WTC11 (cell line): ENCODE results near the gene BLVRA. TPM values are rescaled to one million over a fixed set of nuclear protein-coding genes. Genes with fewer than 3 reads are reported as not detected.

ENCODE experiments used
- ATAC-seq: fragments of 200-7000 bp; cut with Tn5 transposase; 2 replicates; pipeline ENCODE4 v1.10.0; 2021; ENCODE audit warnings: mild to moderate bottlenecking, moderate library complexity
- CTCF ChIA-PET: fragments of 300-600 bp; sonication (Branson Sonifier 250); formaldehyde crosslinking; loops from one replicate; lab custom pipeline; 2021; ENCODE audit warnings: antibody characterized with exemption; lab: Charles Lee
- POLR2A ChIA-PET: fragments of 350-600 bp; sonication (Branson Sonifier 250); formaldehyde crosslinking; loops from one replicate; lab custom pipeline; 2021; ENCODE audit warnings: antibody characterized with exemption; lab: Charles Lee
- DNase-seq: peaks from one replicate; pipeline ENCODE4 v3.0.0; 2021; ENCODE audit warnings: low spot score
- H3K27ac Mint-ChIP-seq: 2 replicates; pipeline ENCODE4 v1.8.0; 2021; ENCODE audit warnings: mixed read lengths
- H3K27me3 Mint-ChIP-seq: 2 replicates; pipeline ENCODE4 v1.8.0; 2021; ENCODE audit warnings: low read depth, mild to moderate bottlenecking, moderate library complexity, mixed read lengths
- H3K36me3 Mint-ChIP-seq: 2 replicates; pipeline ENCODE4 v1.8.0; 2021; ENCODE audit warnings: mixed read lengths
- H3K4me1 Mint-ChIP-seq: 2 replicates; pipeline ENCODE4 v1.8.0; 2022; ENCODE audit warnings: mixed read lengths
- H3K4me3 Mint-ChIP-seq: 2 replicates; pipeline ENCODE4 v1.8.0; 2021; ENCODE audit warnings: mild to moderate bottlenecking, moderate library complexity, mixed read lengths
- H3K9me3 Mint-ChIP-seq: 2 replicates; pipeline ENCODE4 v1.8.0; 2021; ENCODE audit warnings: mixed read lengths
- CREB1 ChIP-seq: sonication (generic); formaldehyde crosslinking; IDR thresholded peaks from 2 replicates; pipeline ENCODE4 v1.8.0; 2023; ENCODE audit warnings: mild to moderate bottlenecking, missing genetic modification reagents
- E2F1 ChIP-seq: sonication (generic); formaldehyde crosslinking; IDR thresholded peaks from 2 replicates; pipeline ENCODE4 v1.8.0; 2022; ENCODE audit warnings: mild to moderate bottlenecking, missing genetic modification reagents
- E2F4 ChIP-seq: sonication (generic); formaldehyde crosslinking; IDR thresholded peaks from 2 replicates; pipeline ENCODE4 v1.8.1; 2022; ENCODE audit warnings: low read depth, mild to moderate bottlenecking, moderate library complexity, missing genetic modification reagents, borderline replicate concordance
- ESRRA ChIP-seq: sonication (generic); formaldehyde crosslinking; IDR thresholded peaks from 2 replicates; pipeline ENCODE4 v1.8.1; 2022; ENCODE audit warnings: mild to moderate bottlenecking, missing genetic modification reagents, borderline replicate concordance
- GABPB1 ChIP-seq: sonication (generic); formaldehyde crosslinking; IDR thresholded peaks from 2 replicates; pipeline ENCODE4 v1.8.1; 2023; ENCODE audit warnings: mild to moderate bottlenecking, missing genetic modification reagents
- JAZF1 ChIP-seq: fragments of 250-450 bp; sonication (Bioruptor Pico); IDR thresholded peaks from 2 replicates; pipeline ENCODE4 v1.9.0; 2021; ENCODE audit warnings: moderate library complexity, mild to moderate bottlenecking, inconsistent platforms
- KAT7 ChIP-seq: sonication (generic); formaldehyde crosslinking; IDR thresholded peaks from 2 replicates; pipeline ENCODE4 v1.8.1; 2023; ENCODE audit warnings: missing genetic modification reagents, mild to moderate bottlenecking, borderline replicate concordance
- PRDM15 ChIP-seq: sonication (generic); formaldehyde crosslinking; IDR thresholded peaks from 2 replicates; pipeline ENCODE4 v1.8.0; 2022; ENCODE audit warnings: missing genetic modification reagents
- PREB ChIP-seq: sonication (generic); formaldehyde crosslinking; IDR thresholded peaks from 2 replicates; pipeline ENCODE4 v1.8.1; 2022; ENCODE audit warnings: mild to moderate bottlenecking, missing genetic modification reagents, moderate library complexity, borderline replicate concordance
- SMAD3 ChIP-seq: sonication (generic); formaldehyde crosslinking; IDR thresholded peaks from 2 replicates; pipeline ENCODE4 v1.8.0; 2022; ENCODE audit warnings: missing genetic modification reagents, mild to moderate bottlenecking, borderline replicate concordance
- STAT6 ChIP-seq: sonication (generic); formaldehyde crosslinking; conservative IDR thresholded peaks from 2 replicates; pipeline ENCODE4 v1.8.1; 2023; ENCODE audit warnings: mild to moderate bottlenecking, low read depth, missing genetic modification reagents, moderate library complexity
- TEAD4 ChIP-seq: sonication (generic); formaldehyde crosslinking; IDR thresholded peaks from 2 replicates; pipeline ENCODE4 v1.8.0; 2022; ENCODE audit warnings: mild to moderate bottlenecking, missing genetic modification reagents
- ZBTB43 ChIP-seq: sonication (generic); formaldehyde crosslinking; IDR thresholded peaks from 2 replicates; pipeline ENCODE4 v1.8.1; 2023; ENCODE audit warnings: mild to moderate bottlenecking, missing genetic modification reagents
- ZMAT4 ChIP-seq: fragments of 250-450 bp; sonication (Bioruptor Pico); IDR thresholded peaks from 2 replicates; pipeline ENCODE4 v1.9.0; 2021; ENCODE audit warnings: mild to moderate bottlenecking
- ZNF138 ChIP-seq: sonication (generic); formaldehyde crosslinking; conservative IDR thresholded peaks from 2 replicates; pipeline ENCODE4 v1.8.1; 2022; ENCODE audit warnings: mild to moderate bottlenecking, moderate library complexity, missing genetic modification reagents
- ZSCAN18 ChIP-seq: fragments of 250-450 bp; sonication (Bioruptor Pico); IDR thresholded peaks from 2 replicates; pipeline ENCODE4 v2.1.2; 2022; ENCODE audit warnings: mild to moderate bottlenecking, moderate library complexity
- total RNA-seq: library from RNA; stranded (reverse); gene quantifications from 3 replicates; pipeline ENCODE4 v1.2.3, GENCODE V29; 2021

Gene BLVRA
- total RNA-seq, 1 experiment from 2014 or later: 35.5 TPM

- no peak for TF ChIP-seq GABPB1 (CRISPR knock-in tag)
- TF ChIP-seq ZSCAN18 (CRISPR knock-in tag): no peak
- no peak for TF ChIP-seq ESRRA (CRISPR knock-in tag)
- TF ChIP-seq ZBTB43: no peak
Measured at GRCh38 chr7:43723007-43723341, 35.5 kb upstream of the BLVRA start (continued).

GRCh38 chr7:43725251-43725650, 33.2 kb upstream of the BLVRA start:
- H3K9me3 Mint-ChIP-seq: no peaks in the 10 kb centered on the region
- no peak overlapping the region; the same call in 1 of the 2 replicates for H3K27ac Mint-ChIP-seq
- ChIA-PET POLR2A (no interaction called here), CTCF (no interaction called here)
- no peak overlapping the region for H3K4me3 Mint-ChIP-seq
- no peak for DNase-seq
- no peaks in the 10 kb centered on the region for H3K27me3 Mint-ChIP-seq
- TF ChIP-seq PREB (CRISPR knock-in tag): no peak
- no peak for TF ChIP-seq SMAD3 (CRISPR knock-in tag)
- TF ChIP-seq STAT6: no peak
- no peak for TF ChIP-seq ZNF138 (CRISPR knock-in tag)
- no peak for TF ChIP-seq TEAD4 (CRISPR knock-in tag)
- no peak for TF ChIP-seq JAZF1 (CRISPR knock-in tag)
- TF ChIP-seq KAT7: no peak
- TF ChIP-seq ZMAT4 (CRISPR knock-in tag): no peak
- no peak for TF ChIP-seq CREB1 (CRISPR knock-in tag)
- TF ChIP-seq PRDM15 (CRISPR knock-in tag): no peak
- TF ChIP-seq E2F4: no peak
- TF ChIP-seq E2F1 (CRISPR knock-in tag): no peak
- H3K36me3 Mint-ChIP-seq: peaks cover 10% of the 10 kb centered on the region
- H3K4me1 Mint-ChIP-seq: peaks cover 24% of the 10 kb centered on the region
- no peak for ATAC-seq
